GM18508 (cell line): Measurements from ENCODE around the gene PDK1.
"Not testable (repeated sequence)": the region's sequence is repeated elsewhere in the genome, so short reads cannot be mapped to it uniquely, and the experiment has no call there.

Source experiments
- ATAC-seq: cut with Tn5 transposase; IDR thresholded peaks from one replicate; pipeline ENCODE4 v1.9.1; 2021; ENCODE audit warnings: moderate number of reproducible peaks; ENCODE audit not compliant: insufficient read depth, unreplicated experiment

The PDK1 gene

GRCh38 chr2:172551271-172551670, 4.6 kb upstream of the PDK1 start:
- ATAC-seq, result no peak

GRCh38 chr2:172552547-172553291, 3.2 kb upstream of the PDK1 start:
- no peak for ATAC-seq

- no peak for ATAC-seq
Observed at GRCh38 chr2:172554352-172555271, 1.3 kb upstream of the PDK1 start.

GRCh38 chr2:172555272-172555521, 693 bp upstream of the PDK1 start:
- no peak for ATAC-seq

- peak; percentile 38 for ATAC-seq
Observed at GRCh38 chr2:172556284-172557033, 569 bp downstream of the PDK1 start.

- no peak for ATAC-seq
Observed at GRCh38 chr2:172558372-172558771, 2.5 kb downstream of the PDK1 start.

GRCh38 chr2:172560721-172561120, 4.8 kb downstream of the PDK1 start:
- no peak for ATAC-seq

- ATAC-seq, result no peak
Observed at GRCh38 chr2:172561270-172561669, 5.4 kb downstream of the PDK1 start.

- ATAC-seq, result no peak
Observed at GRCh38 chr2:172562298-172562697, 6.4 kb downstream of the PDK1 start.

GRCh38 chr2:172564376-172564775, 8.5 kb downstream of the PDK1 start:
- no peak for ATAC-seq

- ATAC-seq, result no peak
Observed at GRCh38 chr2:172571245-172571644, 15.4 kb downstream of the PDK1 start.

- no peak for ATAC-seq
Observed at GRCh38 chr2:172572981-172573380, 17.1 kb downstream of the PDK1 start.

- ATAC-seq, result no peak
Observed at GRCh38 chr2:172574965-172575364, 19.1 kb downstream of the PDK1 start.

- ATAC-seq, result no peak
Observed at GRCh38 chr2:172578054-172578453, 22.2 kb downstream of the PDK1 start.

GRCh38 chr2:172578860-172579512, 23.1 kb downstream of the PDK1 start:
- ATAC-seq, result no peak

- no peak for ATAC-seq
Observed at GRCh38 chr2:172580544-172580943, 24.7 kb downstream of the PDK1 start.

GRCh38 chr2:172582656-172583055, 26.8 kb downstream of the PDK1 start:
- no peak for ATAC-seq

- no peak for ATAC-seq
Observed at GRCh38 chr2:172586245-172586891, 30.5 kb downstream of the PDK1 start.

- not testable (repeated sequence) for ATAC-seq
Observed at GRCh38 chr2:172587231-172587630, 31.3 kb downstream of the PDK1 start.

GRCh38 chr2:172588931-172589330, 33.0 kb downstream of the PDK1 start:
- no peak for ATAC-seq
